Adrenal gland (tissue), 12 donors: ENCODE results near the gene RFT1. TPM values are rescaled to one million over a fixed set of nuclear protein-coding genes. Genes with fewer than 3 reads are reported as not detected.

Source experiments
- DNase-seq, 7 donors: peaks; one replicate each; pipeline ENCODE4 v3.0.0-alpha.2; 2019 to 2020
- H3K27ac ChIP-seq, 5 donors: fragments of 200-600 bp; sonication (generic) in 4 of 5; 1 replicate in 3 of 5; 2 replicates in 2 of 5; pipeline versions ENCODE4 v1.5.1 to v1.8.0; 2016 to 2020; ENCODE audit warnings: mild to moderate bottlenecking in 1 of 5
- H3K27me3 ChIP-seq: fragments of 200-600 bp; 2 replicates; pipeline ENCODE4 v1.8.0; 2021
- H3K36me3 ChIP-seq, 2 donors: fragments of 200-600 bp; replicated peaks in 1 of 2; 1 replicate in 1 of 2; 2 replicates in 1 of 2; pipeline versions ENCODE4 v1.5.1 to v1.8.0; 2018 to 2022
- H3K4me1 ChIP-seq, 2 donors: fragments of 200-600 bp; replicated peaks in 1 of 2; 1 replicate in 1 of 2; 2 replicates in 1 of 2; pipeline versions ENCODE4 v1.5.1 to v1.8.0; 2018 to 2021
- H3K4me3 ChIP-seq, 4 donors: fragments of 200-600 bp; sonication (generic) in 3 of 4; one replicate each; pipeline ENCODE4 v1.5.1; 2016 to 2018
- H3K9me3 ChIP-seq, 3 donors: fragments of 200-600 bp; sonication (generic) in 1 of 3; replicated peaks in 1 of 3; 1 replicate in 2 of 3; 2 replicates in 1 of 3; pipeline versions ENCODE4 v1.5.1 to v1.8.0; 2016 to 2021
- CTCF ChIP-seq, 6 experiments: fragments of 450-650 bp in 4 of 6; fragments of 200-600 bp in 2 of 6; sonication (generic) in 1 of 6; IDR thresholded peaks; 1 replicate in 5 of 6; 2 replicates in 1 of 6; pipeline versions ENCODE4 v1.5.1 to v1.8.0; 2016 to 2021; ENCODE audit warnings: antibody characterized with exemption in 6 of 6, mild to moderate bottlenecking in 2 of 6, moderate library complexity in 1 of 6
- POLR2A ChIP-seq, 2 donors: fragments of 450-650 bp; IDR thresholded peaks; one replicate each; pipeline ENCODE4 v1.6.1; 2017; ENCODE audit warnings: antibody characterized with exemption in 2 of 2, mild to moderate bottlenecking in 2 of 2, moderate library complexity in 1 of 2
- WGBS, 4 donors: extraction: QIAGEN DNeasy Blood & Tissue Kit in 2 of 4; methylation state at CpG; one replicate each; pipeline versions ENCODE4 v1.1.5 to v1.1.7; 2013 to 2017; 5-methylcytosine and 5-hydroxymethylcytosine counted together
- intact Hi-C, 2 donors: fragments of 100-400 bp; cut with DNase I; formaldehyde crosslinking; loops; one replicate each; pipeline versions ENCODE4 v1.14.1 to v1.15.0; 2022 to 2023
- polyA plus RNA-seq, 3 donors: library from polyadenylated mRNA; stranded (reverse); fragments of 200-250 nt in 2 of 3; fragments of 350-450 nt in 1 of 3; fragmentation: Illumina TruSeq in 1 of 3; extraction: RNeasy Lipid Tissue Mini Kit (QIAGEN cat#74804) in 1 of 3; gene quantifications; one replicate each; pipeline ENCODE4 v1.2.3, GENCODE V29; 2013 to 2014
- total RNA-seq, 9 donors: library from RNA; depleted of rRNA in 4 of 9; stranded (reverse); fragments of >200 nt in 4 of 9; fragments of 120-200 nt in 1 of 9; fragmentation: NEBNext Ultra II Directional in 1 of 9; extraction: Animal tissue kit (Norgen Biotek cat#: 25700) in 1 of 9; gene quantifications; one replicate each; pipeline versions ENCODE4 v1.1.0 to v1.2.4, GENCODE V29; 2013 to 2023
- donor health status: healthy with polysubstance abuse.
- donor health status: Bipolar disorder and iron deficiency.
- donor health status: DM: yes; HTN: yes; CAD: no.
- donor health status: DM: no; HTN: no; CAD: no.
- donor health status: DM: no; HTN: no; CAD: no.
- donor health status: DM: yes; HTN: yes; CAD: no.

The RFT1 gene
- total and polyA plus RNA-seq, 12 donors, result 6.7 to 34.5 (median 20.4) TPM

GRCh38 chr3:53161450-53161819 is 31.2 kb upstream of the RFT1 start:
- H3K9me3 ChIP-seq, result no peaks in the 10 kb centered on the region
- intact Hi-C loops, result loop anchor here in 1 of 2 donors (5.0 kb wide), 1 partner anchor 39 kb away; no protein-coding TSS in a partner anchor
- H3K4me3 ChIP-seq, result peak overlapping the region; percentile 53 to 99 (median 68)
- H3K27me3 ChIP-seq, result no peaks in the 10 kb centered on the region
- H3K4me1 ChIP-seq, result peaks cover 43 to 73% of the 10 kb centered on the region in 2 donors
- no peaks in the 10 kb centered on the region for H3K36me3 ChIP-seq
- H3K27ac ChIP-seq, result peak overlapping the region; percentile 22 to 99 (median 79)
- 0 to 1% (median 1%) methylated on average over 17 to 41 of the region's 41 CpGs for WGBS, 4 donors
- no peak for DNase-seq
- TF ChIP-seq POLR2A (IDR thresholded peaks at IDR 0.05), result no peak
- peak in 1 of 6 experiments; percentile 3 for TF ChIP-seq CTCF (IDR thresholded peaks at IDR 0.05)

DNA sequence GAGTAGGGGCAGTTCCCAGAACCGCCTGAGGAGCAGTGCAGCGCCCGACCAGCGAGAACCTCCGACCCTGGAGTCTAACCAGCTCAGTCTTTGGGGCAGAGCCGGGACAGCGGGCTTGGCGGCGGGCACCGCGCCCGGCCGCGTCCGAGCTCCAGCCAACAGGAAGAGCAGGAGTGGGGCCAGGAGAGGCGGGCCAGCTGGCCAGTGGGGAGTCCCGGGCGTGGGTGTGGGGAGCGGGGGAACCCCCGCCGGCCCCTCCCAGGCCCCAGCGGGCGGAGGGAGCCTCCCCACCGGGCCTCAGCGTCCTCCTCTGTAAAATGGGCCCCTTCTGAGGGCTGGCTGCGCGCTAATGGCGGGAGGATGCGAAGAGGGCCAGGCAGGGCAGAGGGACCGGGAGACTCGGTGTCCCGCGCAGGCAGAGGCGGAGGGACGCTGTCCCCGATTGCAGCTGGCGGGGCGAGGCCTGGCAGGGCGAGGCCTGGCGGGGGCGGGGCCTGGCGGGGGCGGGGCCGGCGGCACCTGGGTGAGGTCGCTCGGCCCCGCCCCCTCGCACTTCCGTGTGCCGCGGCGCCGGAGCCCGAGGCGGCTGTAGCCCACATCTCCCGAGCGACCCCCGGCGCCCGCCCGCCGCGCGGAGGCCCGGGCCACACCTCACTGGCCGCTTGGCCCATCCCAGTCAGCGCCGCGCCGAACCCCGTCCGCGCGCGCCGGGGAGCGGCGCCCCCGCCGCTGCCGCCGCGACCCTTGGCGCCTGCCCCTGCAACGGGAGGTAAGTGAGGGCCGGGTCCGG is 30.6 kb upstream of the RFT1 start, which contains the start of gene PRKCD:
PRKCD (plus strand) TSS at position 550 of the 790 bp plus-strand sequence. CDS start 17,214 bp downstream, outside the sequence.
- DNase-seq, result peak; percentile 90 to 96 (median 94)
- H3K4me3 ChIP-seq, result peak within 1 kb of the TSS; percentile 53 to 99 (median 68)
- no peaks in the 10 kb centered on the region for H3K27me3 ChIP-seq
- H3K36me3 ChIP-seq, result no peaks in the 10 kb centered on the region
- peak within 1 kb of the TSS; percentile 42 to 99 (median 79) for H3K27ac ChIP-seq
- 1% methylated on average over 16 to 88 of the region's 88 CpGs; no CpG with 5 or more reads in 1 of the 4 donors for WGBS, 4 donors
- intact Hi-C loops, result loop anchor here in 1 of 2 donors (5.0 kb wide), 1 partner anchor 39 kb away; no protein-coding TSS in a partner anchor
- H3K9me3 ChIP-seq, result no peaks in the 10 kb centered on the region
- H3K4me1 ChIP-seq, result peaks cover 46 to 73% of the 10 kb centered on the region in 2 donors
- TF ChIP-seq POLR2A (IDR thresholded peaks at IDR 0.05), result peak; percentile 43 to 86
- TF ChIP-seq CTCF (IDR thresholded peaks at IDR 0.05), result peak; percentile 53 to 82 (median 72)

- H3K9me3 ChIP-seq, result no peaks in the 10 kb centered on the region
- H3K4me3 ChIP-seq, result peak overlapping the region in 2 of 4 donors; percentile 68 to 99
- no peaks in the 10 kb centered on the region for H3K27me3 ChIP-seq
- H3K4me1 ChIP-seq, result peaks cover 49 to 74% of the 10 kb centered on the region in 2 donors
- DNase-seq, result no peak
- TF ChIP-seq CTCF (IDR thresholded peaks at IDR 0.05), result no peak
- TF ChIP-seq POLR2A (IDR thresholded peaks at IDR 0.05), result no peak
- peak overlapping the region; percentile 42 to 99 (median 79) for H3K27ac ChIP-seq
- intact Hi-C loops, result loop anchor here in 1 of 2 donors (5.0 kb wide), 1 partner anchor 38 kb away; no protein-coding TSS in a partner anchor
- no peaks in the 10 kb centered on the region for H3K36me3 ChIP-seq
- WGBS, 4 donors, result 28 to 38% (median 31%) methylated on average over 4 of the region's 4 CpGs
Measured at GRCh38 chr3:53160061-53160659, 29.9 kb upstream of the RFT1 start.
